Spleen (tissue), 7 donors: ENCODE data around the gene FILIP1.

Source experiments
- POLR2A ChIP-seq, 3 donors: fragments of 450-650 bp; IDR thresholded peaks; one replicate each; pipeline ENCODE4 v1.5.1; 2017; ENCODE audit warnings: antibody characterized with exemption in 3 of 3, mild to moderate bottlenecking in 1 of 3
- TF ChIP-seq, protein P1 (sequence below), 11 experiments: fragments of 200-600 bp in 7 of 11; fragments of 450-650 bp in 4 of 11; sonication (generic) in 4 of 11; IDR thresholded peaks in 8 of 11; conservative IDR thresholded peaks in 3 of 11; 1 replicate in 7 of 11; 2 replicates in 4 of 11; pipeline versions ENCODE4 v1.4.0 to v1.8.0; 2016 to 2021; ENCODE audit warnings: antibody characterized with exemption in 11 of 11, inconsistent platforms in 4 of 11, mild to moderate bottlenecking in 1 of 11
- donor health status: DM: no; HTN: no; CAD: no; lungs with moderate emphysema.
- donor health status: DM: no; HTN: no; CAD: no.
- donor health status: DM: no; HTN: no; CAD: no.

GRCh38 chr6:75262716-75263400 lies 230.7 kb downstream of the FILIP1 start:
- TF ChIP-seq, protein P1, sequence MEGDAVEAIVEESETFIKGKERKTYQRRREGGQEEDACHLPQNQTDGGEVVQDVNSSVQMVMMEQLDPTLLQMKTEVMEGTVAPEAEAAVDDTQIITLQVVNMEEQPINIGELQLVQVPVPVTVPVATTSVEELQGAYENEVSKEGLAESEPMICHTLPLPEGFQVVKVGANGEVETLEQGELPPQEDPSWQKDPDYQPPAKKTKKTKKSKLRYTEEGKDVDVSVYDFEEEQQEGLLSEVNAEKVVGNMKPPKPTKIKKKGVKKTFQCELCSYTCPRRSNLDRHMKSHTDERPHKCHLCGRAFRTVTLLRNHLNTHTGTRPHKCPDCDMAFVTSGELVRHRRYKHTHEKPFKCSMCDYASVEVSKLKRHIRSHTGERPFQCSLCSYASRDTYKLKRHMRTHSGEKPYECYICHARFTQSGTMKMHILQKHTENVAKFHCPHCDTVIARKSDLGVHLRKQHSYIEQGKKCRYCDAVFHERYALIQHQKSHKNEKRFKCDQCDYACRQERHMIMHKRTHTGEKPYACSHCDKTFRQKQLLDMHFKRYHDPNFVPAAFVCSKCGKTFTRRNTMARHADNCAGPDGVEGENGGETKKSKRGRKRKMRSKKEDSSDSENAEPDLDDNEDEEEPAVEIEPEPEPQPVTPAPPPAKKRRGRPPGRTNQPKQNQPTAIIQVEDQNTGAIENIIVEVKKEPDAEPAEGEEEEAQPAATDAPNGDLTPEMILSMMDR (IDR thresholded peaks at IDR 0.05 in 8 of 11, conservative IDR thresholded peaks at IDR 0.05 in 3 of 11): no peak
- no peak for TF ChIP-seq POLR2A (IDR thresholded peaks at IDR 0.05)
